HG03097 (cell line): Measurements from ENCODE around the gene COX7B2.

ENCODE experiments used
- ATAC-seq: cut with Tn5 transposase; IDR thresholded peaks from one replicate; pipeline ENCODE4 v1.9.1; 2021; ENCODE audit not compliant: unreplicated experiment, low FRiP score

COX7B2 gene

DNA sequence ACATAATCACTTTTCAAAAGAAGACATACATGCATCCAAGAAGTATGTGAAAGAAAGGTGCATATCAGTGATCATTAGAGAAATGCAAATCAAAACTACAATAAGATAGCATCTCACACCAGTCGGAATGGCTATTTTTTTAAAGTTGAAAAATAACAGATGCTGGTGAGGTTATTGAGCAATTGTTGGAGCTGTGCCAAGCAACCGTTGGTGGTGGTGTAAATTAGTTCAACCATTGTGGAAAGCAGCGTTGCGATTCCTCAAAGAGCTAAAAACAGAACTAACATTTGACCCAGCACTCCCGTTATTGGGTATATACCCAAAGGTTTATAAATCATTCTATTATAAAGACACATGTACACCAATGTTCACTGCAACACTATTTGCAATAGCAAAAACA is 14.2 kb downstream of the COX7B2 start:
- ATAC-seq, result no peak

DNA sequence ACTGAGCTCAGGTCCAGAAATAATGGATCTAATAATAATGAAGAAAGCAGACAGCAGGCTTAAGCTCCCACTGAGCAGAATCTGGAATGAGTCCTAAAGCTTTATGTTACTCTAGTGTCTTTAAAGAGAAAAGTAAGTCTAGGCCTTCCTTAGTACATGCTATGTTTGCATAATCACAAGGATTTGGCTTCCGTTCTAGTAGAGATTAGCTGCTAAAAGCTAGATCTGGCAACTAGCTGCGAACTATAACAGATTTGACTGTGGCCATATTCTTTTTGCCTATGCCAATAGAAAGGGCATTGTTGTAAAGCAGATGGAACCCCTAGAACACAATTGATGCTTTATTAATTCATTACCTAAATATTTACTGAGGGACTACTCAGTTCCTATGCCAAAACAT is 19.0 kb downstream of the COX7B2 start:
- ATAC-seq, result no peak

DNA sequence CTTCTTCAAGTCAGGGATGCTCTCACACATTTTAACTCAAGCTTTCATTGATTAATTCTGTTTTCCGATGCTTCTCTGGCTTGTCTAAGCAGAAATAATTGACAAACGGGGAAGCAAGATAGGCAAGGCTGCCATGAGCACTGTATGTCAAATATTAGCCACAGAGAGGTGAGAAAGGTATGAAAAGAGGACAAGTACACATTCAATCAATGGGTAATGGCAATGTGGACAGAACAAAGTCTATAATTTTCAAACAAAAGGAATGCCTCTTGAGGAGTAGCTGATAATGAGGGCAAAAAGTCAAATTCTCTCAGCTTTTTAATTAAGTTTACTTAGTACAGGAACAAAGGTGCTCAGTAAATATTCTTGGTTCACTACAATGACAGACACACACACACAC is 19.6 kb downstream of the COX7B2 start:
- ATAC-seq, result no peak

DNA sequence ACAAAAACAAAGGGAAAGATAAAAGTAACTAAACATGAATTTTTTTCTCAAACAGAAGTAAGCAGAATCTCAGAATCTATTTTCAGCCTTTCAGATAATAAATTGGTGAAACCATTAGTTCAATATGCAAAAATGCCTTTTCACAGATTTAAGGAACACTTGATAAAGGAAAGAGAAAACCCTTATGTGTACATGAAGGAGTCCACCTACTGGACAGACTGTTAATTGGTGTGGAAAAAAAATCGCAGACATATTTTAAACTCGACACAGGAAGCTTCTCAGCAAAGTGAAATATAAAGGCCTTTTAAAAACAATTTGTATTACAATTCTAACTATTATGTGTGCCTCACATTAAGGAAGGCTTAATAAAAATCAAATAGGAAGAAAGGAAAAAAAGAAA is 22.3 kb downstream of the COX7B2 start:
- no peak for ATAC-seq

DNA sequence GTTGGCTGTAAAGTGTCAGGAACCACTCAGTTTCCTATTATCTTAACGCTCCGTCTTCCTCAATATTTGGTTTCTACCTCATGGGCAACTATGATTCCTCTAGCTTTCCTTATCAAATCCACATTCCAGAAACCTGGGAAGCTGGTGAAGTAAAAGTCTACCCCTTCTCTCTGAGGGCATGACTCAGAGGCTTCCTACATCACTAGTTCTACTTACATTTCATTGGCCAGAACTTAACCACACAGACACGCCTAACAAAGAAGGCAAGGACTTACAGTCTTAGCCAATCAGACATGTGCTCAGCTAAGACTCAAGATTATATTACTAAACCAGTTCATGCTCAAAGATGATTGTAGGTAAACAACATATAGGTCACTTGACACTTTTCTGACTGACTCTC is 30.4 kb downstream of the COX7B2 start:
- no peak for ATAC-seq

DNA sequence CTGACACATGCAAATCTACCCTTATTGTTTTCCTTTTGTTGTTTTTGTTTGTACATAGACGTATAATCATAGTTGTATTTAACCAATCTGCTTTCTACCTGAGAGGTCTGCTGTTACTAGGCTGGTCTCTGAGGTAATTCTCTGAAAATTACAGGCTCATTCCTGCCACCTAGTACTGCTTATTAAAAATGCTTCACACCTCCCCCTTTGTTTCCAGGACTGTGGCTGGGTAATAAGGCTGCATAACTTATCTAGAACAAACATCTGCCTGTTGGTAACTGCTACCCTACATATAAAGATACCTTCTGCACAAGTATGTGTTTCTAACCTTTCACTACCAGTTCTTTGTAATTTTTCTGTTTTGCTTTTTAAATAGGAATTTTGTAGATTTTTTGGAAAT is 34.2 kb downstream of the COX7B2 start:
- no peak for ATAC-seq

DNA sequence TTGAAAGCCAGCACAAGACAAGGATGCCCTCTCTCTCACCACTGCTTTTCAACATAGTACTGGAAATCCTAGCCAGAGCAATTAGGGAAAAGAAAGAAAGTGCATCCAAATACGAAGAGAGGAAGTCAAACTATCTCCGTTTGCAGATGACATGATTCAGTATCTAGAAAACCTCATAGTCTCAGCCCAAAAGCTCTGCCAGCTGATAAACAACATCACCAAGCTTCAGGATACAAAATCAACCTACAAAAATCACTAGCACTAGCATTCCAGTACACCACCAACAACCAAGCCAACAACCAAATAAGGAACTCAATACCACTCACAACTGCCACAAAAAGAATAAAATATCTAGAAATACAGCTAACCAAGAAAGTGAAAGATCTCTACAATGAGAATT is 38.6 kb downstream of the COX7B2 start:
- no peak for ATAC-seq

DNA sequence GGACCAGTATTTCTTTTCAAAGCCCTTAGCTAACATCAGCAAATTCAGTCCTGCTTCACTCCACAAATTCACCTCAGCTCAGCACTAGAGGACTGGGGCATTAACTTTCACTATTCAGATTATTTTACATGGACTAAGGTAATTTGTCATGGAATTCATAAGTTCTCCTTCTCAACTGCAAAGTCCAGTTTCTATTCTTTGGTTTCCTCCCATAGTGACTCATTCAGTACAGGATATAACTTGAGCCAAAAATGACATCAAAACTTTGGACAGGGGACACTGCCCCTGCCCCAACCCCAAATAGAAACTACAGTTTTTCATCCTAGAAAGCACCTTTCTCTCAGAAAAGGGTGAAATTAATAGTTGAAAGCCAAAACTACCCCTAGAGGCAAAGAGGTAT is 52.7 kb downstream of the COX7B2 start:
- no peak for ATAC-seq

DNA sequence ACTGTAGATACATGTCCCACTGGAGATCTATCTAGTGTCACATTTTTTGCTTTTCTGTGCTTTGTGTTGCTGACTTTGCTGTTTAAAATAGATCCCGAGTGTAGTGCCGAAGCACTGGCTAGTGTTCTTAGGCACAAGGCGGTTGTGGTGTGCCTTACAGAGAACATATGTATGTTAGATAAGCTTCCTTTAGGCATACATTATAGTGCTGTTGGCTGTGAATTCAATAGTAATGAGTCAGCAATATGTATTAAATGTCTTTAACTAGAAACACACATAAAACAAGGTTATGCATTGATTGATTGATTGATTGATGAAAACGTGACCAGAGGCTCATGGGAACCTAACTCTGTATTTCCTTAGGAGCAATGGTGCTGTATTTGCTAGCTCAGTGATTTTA is 56.2 kb downstream of the COX7B2 start:
- no peak for ATAC-seq

DNA sequence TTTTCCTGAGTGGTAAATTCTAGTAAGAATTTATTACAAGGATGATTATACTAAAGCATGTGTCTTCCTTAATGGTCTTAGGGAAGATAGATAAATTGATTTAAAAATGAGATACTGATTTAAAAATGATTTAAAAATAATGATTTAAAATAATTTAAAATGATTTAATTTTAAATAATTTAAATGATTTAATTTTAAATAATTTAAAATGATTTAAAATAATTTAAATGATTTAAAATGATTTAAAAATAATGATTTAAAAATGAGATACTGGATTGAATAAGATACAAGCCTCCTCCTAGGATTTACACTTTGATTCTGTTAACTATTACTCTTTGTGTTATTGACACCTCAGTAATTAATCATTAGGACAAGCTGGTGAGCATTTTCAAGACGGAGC is 59.0 kb downstream of the COX7B2 start:
- no peak for ATAC-seq

DNA sequence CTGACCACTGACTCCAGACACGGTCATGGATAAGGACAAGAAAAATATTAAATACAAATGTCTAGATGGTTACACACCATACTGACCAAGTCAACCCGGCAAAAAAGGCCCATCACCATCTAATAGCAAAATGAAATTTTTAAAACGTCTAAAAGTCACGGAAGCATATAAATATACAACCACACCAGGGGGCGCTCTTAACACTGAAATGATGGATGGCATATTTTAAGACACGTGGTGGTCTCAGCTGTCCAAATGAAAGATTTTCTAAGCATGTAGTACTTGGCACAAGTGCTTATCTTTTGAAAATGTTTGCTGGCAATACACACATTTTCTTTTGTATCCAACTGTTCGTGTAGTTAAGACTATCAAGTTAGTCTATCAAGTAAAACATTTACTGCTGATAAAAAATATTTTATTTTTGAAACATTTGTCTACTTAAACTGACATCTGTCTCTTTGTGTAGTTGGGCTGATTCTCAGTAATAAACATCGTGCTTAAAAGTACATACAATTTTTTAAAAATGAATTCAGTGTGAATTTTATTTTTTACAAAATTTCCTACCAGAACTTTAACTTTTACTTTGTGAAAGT is 64.6 kb downstream of the COX7B2 start:
- no peak for ATAC-seq

DNA sequence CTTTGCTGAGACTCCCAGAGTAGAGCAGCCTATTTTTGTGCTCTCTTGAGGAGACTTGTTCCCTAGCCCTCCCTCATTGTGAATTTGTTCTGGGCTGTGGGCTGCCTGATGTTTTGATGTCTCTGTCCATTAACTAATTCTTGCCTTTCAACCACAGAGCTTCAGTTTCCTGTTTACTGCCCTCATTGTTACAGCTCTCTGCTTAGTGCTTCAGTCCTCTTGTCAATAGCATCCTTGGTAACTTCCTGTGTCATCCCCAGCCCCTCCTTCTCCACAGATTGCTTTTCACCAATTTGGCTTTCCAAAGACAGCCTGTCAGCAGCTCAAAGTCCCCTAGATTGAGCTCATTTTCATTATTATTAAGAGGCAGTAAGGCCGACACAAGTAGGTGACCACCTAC is 69.9 kb downstream of the COX7B2 start:
- no peak for ATAC-seq

DNA sequence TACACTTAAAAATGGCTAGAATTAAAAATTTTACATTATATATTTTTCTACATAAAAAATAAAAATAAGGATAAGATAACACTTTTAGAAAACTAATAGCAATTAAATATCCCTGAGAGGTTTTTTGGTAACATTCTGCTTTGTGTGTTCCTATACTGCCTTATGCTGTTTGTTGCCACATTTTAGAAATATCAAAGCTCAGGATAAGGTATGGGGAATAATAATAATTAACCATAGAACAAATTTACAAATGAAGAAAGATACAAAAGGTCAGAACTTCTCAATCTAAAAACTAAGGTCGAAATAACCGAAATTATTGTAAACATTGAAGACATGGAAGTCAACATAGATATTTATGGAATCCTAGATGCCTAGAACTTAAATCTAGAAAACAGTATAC is 71.4 kb downstream of the COX7B2 start:
- no peak for ATAC-seq

DNA sequence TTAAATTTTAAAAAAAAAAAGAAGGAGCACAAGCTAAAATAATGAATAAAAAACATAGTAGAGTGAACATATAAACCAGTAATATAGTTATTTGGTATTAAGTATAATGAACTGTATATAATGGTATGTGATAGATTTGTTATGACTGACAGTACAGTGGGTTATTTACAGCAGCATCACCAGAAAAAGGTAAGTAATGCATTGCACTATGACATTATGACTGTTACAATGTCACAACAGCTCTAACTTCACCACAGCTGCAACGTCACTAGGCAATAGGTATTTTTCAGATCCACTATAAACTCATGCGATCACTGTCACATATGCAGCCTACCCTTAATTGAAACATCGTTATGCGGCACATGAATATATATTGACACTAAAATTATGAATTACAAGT is 72.5 kb downstream of the COX7B2 start:
- ATAC-seq, result no peak

DNA sequence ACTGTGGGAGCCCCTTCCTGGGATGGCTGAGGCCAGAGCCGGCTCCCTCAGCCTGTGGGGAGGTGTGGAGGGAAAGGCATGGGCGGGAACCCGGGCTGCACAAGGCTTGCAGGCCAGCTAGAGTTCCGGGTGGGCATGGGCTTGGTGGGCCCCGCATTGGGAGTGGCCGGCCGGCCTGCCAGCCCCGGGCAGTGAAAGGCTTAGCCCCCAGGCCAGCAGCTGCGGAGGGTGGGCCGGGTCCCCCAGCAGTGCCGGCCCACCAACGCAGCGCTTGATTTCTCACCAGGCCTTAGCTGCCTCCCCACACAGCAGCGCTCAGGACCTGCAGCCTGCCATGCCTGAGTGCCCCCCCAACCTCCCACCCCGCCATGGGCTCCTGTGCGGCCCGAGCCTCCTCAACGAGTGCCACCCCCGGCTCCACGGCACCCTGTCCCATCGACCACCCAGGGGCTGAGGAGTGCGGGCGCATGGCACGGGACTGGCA is 78.0 kb downstream of the COX7B2 start:
- ATAC-seq, result no peak

DNA sequence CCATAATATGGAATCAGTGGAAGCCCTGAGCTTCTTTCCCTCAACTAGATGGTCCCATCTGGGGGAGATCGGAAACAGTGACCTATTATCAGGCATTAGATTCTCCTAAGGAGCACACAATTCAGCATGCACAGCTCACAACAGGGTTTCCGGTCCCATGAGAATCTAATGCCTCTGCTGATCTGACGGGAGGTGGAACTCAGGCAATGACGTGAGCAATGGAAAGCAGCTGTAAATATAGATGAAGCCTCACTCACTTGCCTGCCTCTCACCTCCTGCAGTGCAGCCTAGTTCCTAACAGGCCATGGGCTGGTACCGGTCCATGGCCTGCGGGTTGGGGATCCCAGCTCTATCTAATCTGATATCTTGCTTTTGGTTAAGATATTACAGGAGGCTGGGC is 88.9 kb downstream of the COX7B2 start:
- ATAC-seq, result no peak

DNA sequence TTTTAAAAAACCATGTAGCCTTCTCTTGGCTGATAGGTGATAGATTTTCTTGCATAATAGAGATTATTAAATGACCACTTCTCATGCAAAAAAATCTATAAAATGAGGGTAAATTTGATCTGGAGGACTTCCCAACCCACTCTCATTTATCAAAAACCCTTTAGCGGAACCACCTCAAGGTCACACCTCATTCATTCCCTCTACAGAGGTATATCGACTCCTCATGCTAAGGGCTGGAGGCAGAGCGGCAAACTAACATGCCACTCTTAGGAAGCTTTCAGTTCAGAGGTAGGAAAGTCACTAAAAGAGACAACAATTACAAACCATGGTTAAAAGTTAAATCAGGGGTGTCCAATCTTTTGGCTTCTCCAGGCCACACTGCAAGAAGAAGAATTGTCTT is 90.0 kb downstream of the COX7B2 start:
- ATAC-seq, result no peak

DNA sequence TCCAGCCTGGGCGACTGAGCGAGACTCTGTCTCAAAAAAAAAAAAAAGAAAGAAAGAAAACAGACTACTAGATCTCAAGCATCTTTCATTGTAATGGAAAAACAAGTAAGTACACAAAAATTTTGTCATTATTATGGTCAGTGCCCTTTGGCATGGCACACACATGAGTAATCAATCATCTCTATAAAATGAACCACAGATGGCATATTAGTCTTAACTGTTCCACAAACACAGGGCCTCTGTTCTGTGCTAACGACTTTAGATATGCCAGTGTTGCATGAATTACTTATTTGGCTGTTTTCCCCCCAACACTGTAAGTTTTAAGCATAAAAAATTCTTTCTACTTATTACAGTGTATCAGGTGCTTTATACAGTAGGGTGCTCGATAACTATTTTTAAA is 90.4 kb downstream of the COX7B2 start:
- ATAC-seq, result no peak

DNA sequence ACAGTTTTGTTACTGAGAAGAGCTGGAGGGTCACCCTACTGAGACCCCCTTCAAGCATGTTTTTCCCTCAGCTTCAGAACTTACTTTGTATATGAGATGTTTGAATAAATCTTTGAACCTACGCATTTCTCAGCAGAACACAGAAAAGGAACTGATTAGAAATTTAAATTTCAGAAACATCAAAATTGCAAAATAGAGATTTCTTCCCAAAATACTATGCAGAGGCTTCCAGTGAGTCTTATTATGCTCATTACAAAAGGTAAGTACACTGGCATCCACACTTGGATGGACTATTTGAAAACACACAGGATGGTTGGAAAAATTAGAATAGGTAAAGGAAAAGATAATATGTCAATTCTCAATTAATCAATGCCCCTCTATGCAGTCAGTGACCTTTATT is 91.2 kb downstream of the COX7B2 start:
- ATAC-seq, result no peak

DNA sequence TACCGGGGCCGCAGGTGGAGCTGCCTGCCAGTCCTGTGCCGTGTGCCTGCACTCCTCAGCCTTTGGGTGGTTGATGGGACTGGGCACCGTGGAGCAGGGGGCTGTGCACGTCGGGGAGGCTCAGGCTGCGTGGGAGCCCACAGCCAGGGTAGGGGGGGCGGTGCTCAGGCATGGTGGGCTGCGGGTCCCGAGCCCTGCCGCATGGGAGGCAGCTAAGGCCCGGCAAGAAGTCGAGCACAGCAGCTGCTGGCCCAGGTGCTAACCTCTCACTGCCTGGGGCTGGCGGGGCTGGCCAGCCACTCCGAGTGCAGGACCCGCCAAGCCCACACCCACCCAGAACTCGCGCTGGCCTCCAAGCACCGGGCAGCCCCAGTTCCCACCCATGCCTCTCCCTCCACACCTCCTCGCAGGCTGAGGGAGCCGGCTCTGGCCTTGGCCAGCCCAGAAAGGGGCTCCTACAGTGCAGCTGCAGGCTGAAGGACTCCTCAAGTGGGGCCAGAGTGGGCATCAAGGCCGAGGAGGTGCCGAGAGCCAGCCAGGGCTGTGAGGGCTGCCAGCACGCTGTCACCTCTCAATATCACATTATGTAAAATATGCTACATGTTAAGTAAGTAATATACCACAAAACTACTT is 104.1 kb downstream of the COX7B2 start:
- no peak for ATAC-seq

DNA sequence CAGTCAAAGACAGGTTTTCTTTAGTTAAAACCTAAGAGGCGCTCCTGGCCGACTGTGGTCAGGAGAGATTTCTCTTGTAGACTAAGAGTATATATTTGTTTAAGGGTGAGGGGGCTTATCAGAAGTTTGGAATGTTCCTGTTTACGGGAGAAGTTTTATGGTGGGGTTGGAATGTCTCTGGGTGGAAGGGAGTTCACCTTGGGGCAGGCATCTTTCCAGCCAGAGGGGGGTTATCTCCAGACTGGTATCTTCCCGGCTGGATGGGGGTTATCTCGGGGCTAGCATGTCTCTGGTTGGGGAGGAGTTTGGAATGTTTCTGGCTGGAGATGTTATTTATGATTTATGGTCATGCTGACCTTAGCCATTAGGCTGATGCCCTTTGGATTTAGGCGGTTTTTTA is 116.0 kb downstream of the COX7B2 start:
- ATAC-seq, result no peak

DNA sequence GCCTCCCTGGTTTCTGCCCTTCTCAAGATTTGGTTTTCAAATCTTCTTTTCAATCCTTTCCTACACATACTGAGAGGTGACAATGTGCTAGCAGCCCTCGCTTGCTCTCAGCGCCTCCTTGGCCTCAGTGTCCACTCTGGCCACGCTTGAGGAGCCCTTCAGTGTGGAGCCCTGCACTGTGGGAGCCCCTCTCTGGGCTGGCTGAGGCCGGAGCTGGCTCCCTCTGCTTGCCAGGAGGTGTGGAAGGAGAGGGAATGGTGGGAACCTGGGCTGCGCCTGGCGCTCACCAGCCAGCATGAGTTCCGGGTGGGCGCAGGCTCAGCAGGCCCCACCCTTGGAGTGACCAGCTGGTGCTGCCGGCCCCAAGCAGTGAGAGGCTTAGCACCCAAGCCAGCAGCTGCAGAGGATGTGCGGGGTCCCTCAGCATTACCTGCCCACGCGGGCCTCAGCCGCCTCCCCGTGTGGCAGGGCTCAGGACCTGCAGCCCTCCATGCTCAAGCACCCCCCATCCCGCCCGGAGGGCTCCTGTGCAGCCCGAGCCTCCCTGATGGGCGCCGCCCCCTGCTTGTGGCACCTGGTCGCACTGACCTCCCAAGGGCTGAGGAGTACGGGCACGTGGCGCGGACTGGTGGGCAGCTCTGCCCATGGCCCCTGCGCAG is 127.5 kb downstream of the COX7B2 start:
- ATAC-seq, result no peak
